ENCODE measurements around the gene ZNF555. TPM values are rescaled to one million over a fixed set of nuclear protein-coding genes. Genes with fewer than 3 reads are reported as not detected.

ZNF555 gene
- total and polyA plus RNA-seq, 2 of the 13 experiments (the other 11 are each of a cell fraction or from before 2014, with no cell fraction given): 5.0 to 8.0 TPM

DNA sequence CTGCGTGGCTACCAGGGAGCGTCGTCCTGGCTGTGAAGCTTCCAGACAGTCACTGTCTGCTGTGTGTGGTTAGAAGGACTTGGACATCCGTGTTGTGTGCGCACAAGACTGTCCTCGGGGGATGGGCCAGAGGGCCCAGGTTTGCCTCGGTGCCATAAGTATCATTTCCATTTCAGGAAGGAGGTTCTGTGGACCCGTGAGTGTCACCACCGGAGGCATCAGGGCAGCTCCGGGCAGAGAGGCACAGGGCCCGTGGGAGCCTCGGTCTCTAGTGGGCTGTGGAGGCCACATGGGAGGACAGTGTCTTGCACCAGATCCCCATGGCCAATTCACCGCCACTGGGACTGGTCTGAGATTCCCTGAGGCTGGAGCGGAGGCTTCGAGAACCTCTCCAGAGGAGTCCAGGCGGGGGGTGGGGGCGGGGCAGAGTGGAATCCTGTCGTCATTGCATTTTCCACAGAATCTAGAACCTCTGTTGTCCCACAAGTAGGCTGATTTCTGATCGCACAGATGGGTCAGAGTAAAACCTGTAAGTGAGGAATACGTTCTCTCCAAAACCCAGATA lies 65.4 kb downstream of the ZNF555 start (continued):
- TF ChIP-seq SAFB2 (CRISPR knock-in tag; IDR thresholded peaks at IDR 0.05; ENCODE audit: borderline replicate concordance, low read depth): no peak
- TF ChIP-seq NFIB (CRISPR knock-in tag; IDR thresholded peaks at IDR 0.05; ENCODE audit: borderline replicate concordance): no peak
- TF ChIP-seq MZF1 (CRISPR knock-in tag; IDR thresholded peaks at IDR 0.05; ENCODE audit: borderline replicate concordance): no peak
- TF ChIP-seq GFI1 (CRISPR knock-in tag; IDR thresholded peaks at IDR 0.05; ENCODE audit: borderline replicate concordance): no peak
- TF ChIP-seq ATF7-NPFF (CRISPR knock-in tag; IDR thresholded peaks at IDR 0.05; ENCODE audit: low read depth): no peak
- TF ChIP-seq REPIN1 (CRISPR knock-in tag; IDR thresholded peaks at IDR 0.05; ENCODE audit: borderline replicate concordance, low read depth): no peak
- TF ChIP-seq SOX13 (IDR thresholded peaks at IDR 0.05): no peak
- TF ChIP-seq SOX13 (CRISPR knock-in tag; conservative IDR thresholded peaks at IDR 0.05 in 1 of 2, IDR thresholded peaks at IDR 0.05 in 1 of 2): no peak

Other genes starting within 250 kb of the ZNF555 start
- gene GNG7, start 138.8 kb upstream of the ZNF555 start, total RNA-seq (2016; rRNA removed; fragmentation: Illumina TruSeq; extraction: Trizol): 1.4 and 1.7 TPM in 2 replicates
- 3.3 and 3.9 TPM in 2 replicates for gene GNG7, start 138.8 kb upstream of the ZNF555 start, polyA plus RNA-seq (2011; rRNA removed)
- 0.97 and 1.2 TPM in 2 replicates for gene DIRAS1, start 120.1 kb upstream of the ZNF555 start, total RNA-seq (2016; rRNA removed; fragmentation: Illumina TruSeq; extraction: Trizol)
- 1.8 and 2.9 TPM in 2 replicates for gene DIRAS1, start 120.1 kb upstream of the ZNF555 start, polyA plus RNA-seq (2011; rRNA removed)
- 25.0 and 41.6 TPM in 2 replicates for gene SLC39A3, start 101.5 kb upstream of the ZNF555 start, total RNA-seq (2016; rRNA removed; fragmentation: Illumina TruSeq; extraction: Trizol)
- 33.6 and 34.2 TPM in 2 replicates for gene SLC39A3, start 101.5 kb upstream of the ZNF555 start, polyA plus RNA-seq (2011; rRNA removed)
- 47.4 and 47.5 TPM in 2 replicates for gene SGTA, start 58.2 kb upstream of the ZNF555 start, total RNA-seq (2016; rRNA removed; fragmentation: Illumina TruSeq; extraction: Trizol)
- 43.0 and 43.9 TPM in 2 replicates for gene SGTA, start 58.2 kb upstream of the ZNF555 start, polyA plus RNA-seq (2011; rRNA removed)
- gene THOP1, start 56.0 kb upstream of the ZNF555 start, total RNA-seq (2016; rRNA removed; fragmentation: Illumina TruSeq; extraction: Trizol): 98.1 and 116 TPM in 2 replicates
- 74.4 and 81.4 TPM in 2 replicates for gene THOP1, start 56.0 kb upstream of the ZNF555 start, polyA plus RNA-seq (2011; rRNA removed)
- gene ZNF554, start 21.6 kb upstream of the ZNF555 start, total RNA-seq (2016; rRNA removed; fragmentation: Illumina TruSeq; extraction: Trizol): 2.7 and 3.0 TPM in 2 replicates
- gene ZNF554, start 21.6 kb upstream of the ZNF555 start, polyA plus RNA-seq (2011; rRNA removed): 2.2 and 2.4 TPM in 2 replicates
- gene ZNF556, start 25.9 kb downstream of the ZNF555 start, total RNA-seq (2016; rRNA removed; fragmentation: Illumina TruSeq; extraction: Trizol): 28.6 and 41.2 TPM in 2 replicates
- gene ZNF556, start 25.9 kb downstream of the ZNF555 start, polyA plus RNA-seq (2011; rRNA removed): 4.2 and 5.5 TPM in 2 replicates
- 17.5 and 25.8 TPM in 2 replicates for gene ZNF57, start 59.5 kb downstream of the ZNF555 start, total RNA-seq (2016; rRNA removed; fragmentation: Illumina TruSeq; extraction: Trizol)
- gene ZNF57, start 59.5 kb downstream of the ZNF555 start, polyA plus RNA-seq (2011; rRNA removed): 6.6 and 8.0 TPM in 2 replicates
- 11.5 and 12.6 TPM in 2 replicates for gene ZNF77, start 103.5 kb downstream of the ZNF555 start, total RNA-seq (2016; rRNA removed; fragmentation: Illumina TruSeq; extraction: Trizol)
- gene ZNF77, start 103.5 kb downstream of the ZNF555 start, polyA plus RNA-seq (2011; rRNA removed): 7.1 and 7.8 TPM in 2 replicates
- 0.24 and 0.28 TPM in 2 replicates for gene TLE6, start 136.1 kb downstream of the ZNF555 start, total RNA-seq (2016; rRNA removed; fragmentation: Illumina TruSeq; extraction: Trizol)
- 5.5 and 6.4 TPM in 2 replicates for gene TLE6, start 136.1 kb downstream of the ZNF555 start, polyA plus RNA-seq (2011; rRNA removed)
- gene TLE2, start 187.8 kb downstream of the ZNF555 start, total RNA-seq (2016; rRNA removed; fragmentation: Illumina TruSeq; extraction: Trizol): 0.07 TPM in 1 of 2 replicates, not detected in the other
- 0.72 and 0.81 TPM in 2 replicates for gene TLE2, start 187.8 kb downstream of the ZNF555 start, polyA plus RNA-seq (2011; rRNA removed)
- gene TLE5, start 221.0 kb downstream of the ZNF555 start, total RNA-seq (2016; rRNA removed; fragmentation: Illumina TruSeq; extraction: Trizol): 51.6 and 62.8 TPM in 2 replicates
- gene TLE5, start 221.0 kb downstream of the ZNF555 start, polyA plus RNA-seq (2011; rRNA removed): 189 and 246 TPM in 2 replicates